WERI-Rb-1 (cell line): ENCODE results near the gene OR52H1.
A peak's percentile ranks its signal among the peaks of the same experiment; 100 is the strongest.

Experiments used
- DNase-seq: peaks from one replicate; pipeline ENCODE4 v3.0.0-alpha.2; 2020
- H3K27ac ChIP-seq: fragments of 250-450 bp; sonication (Bioruptor Pico); 2 replicates; pipeline ENCODE4 v1.5.1; 2020; ENCODE audit warnings: mild to moderate bottlenecking, moderate library complexity
- H3K27me3 ChIP-seq: fragments of 250-450 bp; sonication (Bioruptor Pico); 2 replicates; pipeline ENCODE4 v1.5.1; 2021; ENCODE audit warnings: mild to moderate bottlenecking, low read depth, moderate library complexity; ENCODE audit not compliant: insufficient read depth, severe bottlenecking
- H3K36me3 ChIP-seq: fragments of 250-450 bp; sonication (Bioruptor Pico); 2 replicates; pipeline ENCODE4 v1.5.1; 2020; ENCODE audit warnings: mild to moderate bottlenecking, moderate library complexity
- H3K4me3 ChIP-seq: 2 replicates; pipeline ENCODE4 v1.5.1; 2011; ENCODE audit warnings: low read depth, mild to moderate bottlenecking, control low read depth, low read length
- H3K9me3 ChIP-seq: fragments of 250-450 bp; sonication (Bioruptor Pico); 2 replicates; pipeline ENCODE4 v1.5.1; 2021; ENCODE audit warnings: mild to moderate bottlenecking, moderate library complexity; ENCODE audit not compliant: severe bottlenecking
- TF ChIP-seq, protein P1 (sequence below): IDR thresholded peaks from 2 replicates; pipeline ENCODE4 v1.5.1; 2011; ENCODE audit warnings: low read depth, mild to moderate bottlenecking, control low read depth, inconsistent platforms, low read length

The OR52H1 gene

DNA sequence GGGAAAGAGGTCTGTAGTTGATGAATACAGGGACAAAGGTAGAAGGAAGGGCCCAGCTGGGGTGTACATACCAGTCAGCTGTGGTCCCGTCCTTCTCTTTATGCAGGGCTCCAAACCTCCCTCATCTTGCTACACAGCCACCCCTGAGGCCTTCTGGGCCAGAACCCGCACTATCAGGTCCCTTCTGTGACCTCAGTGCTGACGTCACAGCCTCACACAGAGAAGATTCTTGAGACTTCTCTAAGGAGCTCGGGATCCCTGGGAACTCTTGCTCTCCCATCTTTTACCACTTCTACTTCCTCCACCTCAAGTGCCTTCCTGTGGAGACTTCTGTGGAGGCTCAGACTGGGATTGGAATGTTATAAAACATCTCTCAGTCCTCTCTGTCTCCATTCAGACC is 38.5 kb downstream of the OR52H1 start, which contains the start of gene UBQLN3:
TSS of gene UBQLN3 (minus strand) at position 155 of the 400 bp plus-strand sequence. CDS start 399 bp downstream, outside the sequence.
- TF ChIP-seq, protein P1, sequence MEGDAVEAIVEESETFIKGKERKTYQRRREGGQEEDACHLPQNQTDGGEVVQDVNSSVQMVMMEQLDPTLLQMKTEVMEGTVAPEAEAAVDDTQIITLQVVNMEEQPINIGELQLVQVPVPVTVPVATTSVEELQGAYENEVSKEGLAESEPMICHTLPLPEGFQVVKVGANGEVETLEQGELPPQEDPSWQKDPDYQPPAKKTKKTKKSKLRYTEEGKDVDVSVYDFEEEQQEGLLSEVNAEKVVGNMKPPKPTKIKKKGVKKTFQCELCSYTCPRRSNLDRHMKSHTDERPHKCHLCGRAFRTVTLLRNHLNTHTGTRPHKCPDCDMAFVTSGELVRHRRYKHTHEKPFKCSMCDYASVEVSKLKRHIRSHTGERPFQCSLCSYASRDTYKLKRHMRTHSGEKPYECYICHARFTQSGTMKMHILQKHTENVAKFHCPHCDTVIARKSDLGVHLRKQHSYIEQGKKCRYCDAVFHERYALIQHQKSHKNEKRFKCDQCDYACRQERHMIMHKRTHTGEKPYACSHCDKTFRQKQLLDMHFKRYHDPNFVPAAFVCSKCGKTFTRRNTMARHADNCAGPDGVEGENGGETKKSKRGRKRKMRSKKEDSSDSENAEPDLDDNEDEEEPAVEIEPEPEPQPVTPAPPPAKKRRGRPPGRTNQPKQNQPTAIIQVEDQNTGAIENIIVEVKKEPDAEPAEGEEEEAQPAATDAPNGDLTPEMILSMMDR: no peak
- Histone ChIP-seq H3K4me3 (no peak within 1 kb of the TSS), H3K27me3 (no peaks in the 10 kb centered on the region), H3K9me3 (no peaks in the 10 kb centered on the region), H3K27ac (peak within 1 kb of the TSS; percentile 93), H3K36me3 (no peaks in the 10 kb centered on the region)
- no peak for DNase-seq

DNA sequence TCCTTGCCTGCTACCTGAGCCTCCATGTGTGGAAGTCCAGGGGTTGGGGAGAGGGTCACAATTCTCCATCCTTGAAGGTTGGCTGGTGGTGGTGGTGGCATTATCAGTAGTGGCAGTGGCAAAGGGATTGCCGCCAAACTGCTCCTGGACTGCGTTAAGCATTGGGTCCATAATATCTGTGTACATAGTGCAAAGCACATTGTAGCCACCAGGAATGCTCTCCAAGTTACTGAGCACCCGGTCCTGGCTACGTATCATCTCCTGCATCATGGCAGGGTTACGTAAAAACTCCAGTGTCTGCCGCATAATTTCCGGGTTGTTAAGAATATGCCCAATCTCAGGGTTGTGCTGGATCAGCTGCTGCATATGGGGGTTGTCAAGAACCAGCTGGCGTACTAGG is 39.7 kb downstream of the OR52H1 start:
- no peaks in the 10 kb centered on the region for H3K9me3 ChIP-seq
- peak overlapping the region; percentile 43 for H3K4me3 ChIP-seq
- TF ChIP-seq, protein P1: no peak
- DNase-seq: no peak
- no peaks in the 10 kb centered on the region for H3K27me3 ChIP-seq
- H3K36me3 ChIP-seq: no peaks in the 10 kb centered on the region
- peak overlapping the region; percentile 93 for H3K27ac ChIP-seq

DNA sequence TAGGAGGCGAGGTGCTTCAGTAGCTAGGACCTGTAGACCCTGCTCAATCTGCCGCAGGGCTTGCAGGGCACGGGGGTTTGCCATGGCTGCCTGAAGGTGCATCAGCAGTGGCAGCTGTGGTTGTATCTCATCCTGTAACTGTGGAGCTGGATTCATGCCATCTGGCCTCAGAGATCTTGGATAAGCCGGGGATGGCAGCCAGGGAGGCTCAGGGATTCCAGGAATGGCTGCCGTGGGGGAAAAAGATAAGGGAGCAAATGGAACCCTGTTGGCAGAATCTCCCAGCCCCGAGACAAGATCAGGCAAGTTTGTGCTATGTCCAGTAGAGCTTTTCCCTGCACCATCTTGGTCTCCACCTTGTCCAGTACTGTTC is 40.4 kb downstream of the OR52H1 start:
- Histone ChIP-seq H3K27ac (peak overlapping the region; percentile 93), H3K36me3 (no peaks in the 10 kb centered on the region), H3K9me3 (no peaks in the 10 kb centered on the region), H3K27me3 (no peaks in the 10 kb centered on the region), H3K4me3 (peak overlapping the region; percentile 43)
- TF ChIP-seq, protein P1: no peak
- peak; percentile 77 for DNase-seq

DNA sequence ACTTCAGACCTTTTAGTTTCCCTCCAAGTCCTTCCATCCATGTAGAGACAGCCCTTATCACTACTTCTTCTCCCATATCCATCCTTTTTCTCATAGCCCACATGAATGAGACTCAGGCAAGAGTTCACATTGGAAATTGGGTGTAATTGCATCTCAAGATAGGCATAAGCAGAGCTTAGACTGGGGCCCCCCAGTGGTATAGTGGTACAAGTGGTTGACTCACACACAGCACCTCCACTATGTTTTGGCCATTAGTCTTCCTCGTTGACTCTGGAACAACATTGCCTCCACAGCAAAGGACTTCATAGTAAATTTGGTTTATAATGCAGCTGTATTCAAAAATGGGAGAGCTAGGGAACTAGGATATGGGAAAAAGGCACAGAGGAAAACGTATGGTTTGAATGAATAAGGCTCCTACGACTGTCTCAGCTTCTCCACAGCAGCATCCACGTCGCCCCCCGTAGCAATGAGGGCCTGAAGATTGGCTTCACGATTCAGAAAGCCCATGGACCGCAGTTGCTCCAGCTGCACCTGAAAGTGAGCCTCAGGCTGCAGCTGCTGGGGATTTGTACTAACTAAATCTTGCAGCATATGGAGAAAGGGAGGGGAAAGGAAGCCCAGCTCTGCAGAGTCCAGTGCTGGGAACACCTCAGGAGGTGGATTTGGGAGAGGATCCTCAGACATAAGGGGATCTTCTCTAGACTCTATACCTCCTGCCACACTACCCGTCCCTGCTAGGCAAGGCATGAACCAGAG is 41.0 kb downstream of the OR52H1 start:
- DNase-seq: peak; percentile 83
- peak overlapping the region; percentile 93 for H3K27ac ChIP-seq

DNA sequence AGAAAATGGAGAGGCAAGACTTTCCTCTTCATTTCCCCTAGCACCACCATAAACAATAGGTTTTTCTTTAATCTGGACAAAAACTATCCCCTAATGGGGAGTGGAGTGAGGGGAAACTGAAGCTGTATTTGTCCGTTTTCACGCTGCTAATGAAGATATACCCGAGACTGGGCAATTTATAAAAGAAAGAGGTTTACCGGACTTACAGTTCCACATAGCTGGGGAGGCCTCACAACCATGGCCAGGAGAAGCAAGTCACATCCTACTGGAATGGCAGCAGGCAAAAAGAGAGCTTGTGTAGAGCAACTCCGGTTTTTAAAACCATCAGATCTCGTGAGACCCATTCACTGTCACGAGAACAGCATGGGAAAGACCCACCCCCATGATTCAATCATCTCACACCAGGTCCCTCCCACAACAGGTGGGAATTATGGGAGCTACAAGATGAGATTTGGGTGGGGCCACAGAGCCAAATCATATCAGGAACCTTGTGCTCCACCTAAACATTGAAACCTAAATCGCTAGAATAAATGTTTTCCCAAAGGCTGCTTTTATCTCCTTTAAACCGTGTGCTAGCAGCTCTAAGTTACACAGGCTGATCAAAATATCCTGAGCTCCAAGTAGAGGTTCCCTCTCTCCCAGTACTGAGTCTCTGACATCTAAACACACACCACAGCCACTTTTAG is 42.8 kb downstream of the OR52H1 start:
- H3K4me3 ChIP-seq: no peak overlapping the region
- no peaks in the 10 kb centered on the region for H3K27me3 ChIP-seq
- peak overlapping the region; percentile 52 for H3K27ac ChIP-seq
- no peaks in the 10 kb centered on the region for H3K36me3 ChIP-seq
- TF ChIP-seq, protein P1: no peak
- no peak for DNase-seq
- no peaks in the 10 kb centered on the region for H3K9me3 ChIP-seq

More for the DNA sequence above, 41.0 kb downstream of the OR52H1 start:
- Histone ChIP-seq H3K4me3 (peak overlapping the region; percentile 43), H3K9me3 (no peaks in the 10 kb centered on the region), H3K36me3 (no peaks in the 10 kb centered on the region), H3K27me3 (no peaks in the 10 kb centered on the region)
- TF ChIP-seq, protein P1: peak; percentile 23; the same call in 1 of the 2 replicates
